HEK293T (cell line): ENCODE results near the gene CNOT1.

ENCODE experiments used
- ELF4 ChIP-seq: fragments of 450-650 bp; IDR thresholded peaks from 2 replicates; pipeline ENCODE4 v1.6.1; 2017; ENCODE audit warnings: antibody characterized with exemption
- FOXA1 ChIP-seq: fragments of 450-650 bp; IDR thresholded peaks from 2 replicates; pipeline ENCODE4 v1.6.1; 2016; ENCODE audit warnings: mild to moderate bottlenecking
- NFRKB ChIP-seq: fragments of 450-650 bp; IDR thresholded peaks from 2 replicates; pipeline ENCODE4 v1.6.1; 2016; ENCODE audit warnings: mild to moderate bottlenecking, moderate library complexity
- TF ChIP-seq, protein P1 (sequence below): fragments of 450-650 bp; IDR thresholded peaks from 2 replicates; pipeline ENCODE4 v1.6.1; 2016

DNA sequence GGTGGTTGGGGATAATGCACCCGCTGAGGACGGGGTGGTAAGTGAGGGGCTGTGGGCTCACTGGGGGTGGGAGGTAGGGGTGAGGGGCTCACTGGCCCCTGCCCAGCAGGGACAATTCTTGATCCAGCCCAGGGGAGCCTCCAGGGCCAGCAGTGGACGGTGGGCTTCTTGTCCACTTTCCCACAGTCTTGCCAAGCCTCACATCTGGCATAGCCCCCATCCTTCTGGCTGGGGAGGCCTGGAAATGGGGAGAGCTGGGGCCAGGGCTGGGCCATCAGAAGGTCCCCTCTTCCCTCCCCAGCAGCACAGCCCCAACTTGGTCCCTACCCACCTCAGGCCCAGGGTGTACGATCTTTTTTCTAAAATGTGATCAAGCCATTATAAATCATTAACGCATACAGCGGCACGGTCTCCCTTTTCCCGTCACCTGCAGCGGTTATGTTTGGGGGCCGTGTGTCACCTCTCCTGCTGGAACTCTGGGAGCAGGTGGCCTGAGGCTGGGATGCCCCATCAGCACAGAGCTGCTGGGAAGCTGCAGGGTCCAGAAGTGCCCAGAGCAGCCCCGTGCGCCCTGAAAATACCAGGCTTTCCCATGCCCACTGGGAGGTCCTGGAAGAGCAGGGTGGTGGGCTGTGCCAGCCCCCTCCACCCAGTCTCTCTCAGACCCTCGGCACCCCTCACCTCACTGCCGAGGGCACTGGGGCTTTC lies 121.5 kb downstream of the CNOT1 start:
- TF ChIP-seq NFRKB (no peak), ELF4 (no peak), FOXA1 (no peak)
- TF ChIP-seq, protein P1, sequence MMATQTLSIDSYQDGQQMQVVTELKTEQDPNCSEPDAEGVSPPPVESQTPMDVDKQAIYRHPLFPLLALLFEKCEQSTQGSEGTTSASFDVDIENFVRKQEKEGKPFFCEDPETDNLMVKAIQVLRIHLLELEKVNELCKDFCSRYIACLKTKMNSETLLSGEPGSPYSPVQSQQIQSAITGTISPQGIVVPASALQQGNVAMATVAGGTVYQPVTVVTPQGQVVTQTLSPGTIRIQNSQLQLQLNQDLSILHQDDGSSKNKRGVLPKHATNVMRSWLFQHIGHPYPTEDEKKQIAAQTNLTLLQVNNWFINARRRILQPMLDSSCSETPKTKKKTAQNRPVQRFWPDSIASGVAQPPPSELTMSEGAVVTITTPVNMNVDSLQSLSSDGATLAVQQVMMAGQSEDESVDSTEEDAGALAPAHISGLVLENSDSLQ = no peak
